K562 treated with DMSO at 1 percent for 24 hours (cell line): ENCODE results near the gene PAGE1. TPM values are rescaled to one million over a fixed set of nuclear protein-coding genes. Genes with fewer than 3 reads are reported as not detected.

Experiments used
- total RNA-seq: library from RNA; unstranded; fragments of 300-600 nt; gene quantifications from 2 replicates; pipeline ENCODE4 v1.2.3, GENCODE V29; 2022; ENCODE audit warnings: low read depth; ENCODE audit not compliant: insufficient read depth

PAGE1 gene, protein sequence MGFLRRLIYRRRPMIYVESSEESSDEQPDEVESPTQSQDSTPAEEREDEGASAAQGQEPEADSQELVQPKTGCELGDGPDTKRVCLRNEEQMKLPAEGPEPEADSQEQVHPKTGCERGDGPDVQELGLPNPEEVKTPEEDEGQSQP
- total RNA-seq: 60.6 and 61.3 TPM in 2 replicates

DNA sequence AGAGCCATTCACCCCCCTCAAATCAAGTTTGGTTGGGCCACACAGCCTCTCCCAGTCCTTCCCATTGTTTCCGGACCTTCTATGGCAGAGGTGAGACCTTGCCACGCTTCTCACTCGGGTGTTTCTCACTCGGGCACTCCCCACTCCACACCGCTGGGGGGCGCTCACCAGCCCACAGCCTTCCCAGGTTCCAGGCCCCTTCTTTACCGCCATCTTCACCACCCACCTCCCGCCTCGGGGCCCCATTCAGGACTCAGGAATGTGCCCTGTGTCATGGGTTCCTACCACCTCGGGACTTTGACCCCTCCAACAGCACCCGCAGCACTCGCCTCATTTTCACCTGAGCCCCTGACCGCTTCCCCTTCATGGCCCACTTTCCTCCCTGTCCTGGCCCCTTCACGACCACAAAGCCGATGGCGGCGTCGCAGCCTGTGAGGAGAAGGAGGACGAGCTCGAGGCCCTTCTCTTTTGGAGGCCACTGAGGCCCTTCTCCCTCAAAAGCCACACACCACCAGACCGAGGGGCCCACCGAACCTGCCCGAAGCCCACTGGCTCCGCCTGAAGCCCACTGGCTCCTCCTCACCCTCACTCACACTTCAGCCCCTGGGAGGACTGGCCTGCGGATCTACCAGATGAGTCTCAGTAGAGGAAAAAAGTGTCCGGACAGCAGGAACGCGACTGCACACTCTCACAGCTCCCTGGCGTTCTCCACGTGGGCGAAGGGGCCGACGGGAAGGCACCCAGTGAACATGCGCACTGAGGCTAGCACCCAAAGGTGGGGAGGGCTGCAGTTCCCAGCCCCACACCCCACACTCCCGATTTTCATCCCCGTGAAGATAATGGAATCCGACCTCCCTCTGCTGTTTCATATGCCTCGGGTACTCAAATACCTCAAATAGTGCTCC, at the start of gene PAGE1:
TSS of gene PAGE1 (minus strand) at position 709 of the 905 bp plus-strand sequence. CDS start 1,214 bp downstream, outside the sequence.

Other genes with a start within 250 kb of the PAGE1 start
- gene GAGE12C, start 163.8 kb downstream of the PAGE1 start, total RNA-seq: not detected in 2 replicates
- gene GAGE12D, start 154.3 kb downstream of the PAGE1 start, total RNA-seq: not detected in 2 replicates
- not detected in 2 replicates for gene GAGE12E, start 144.7 kb downstream of the PAGE1 start, total RNA-seq
- not detected in 2 replicates for gene GAGE12F, start 135.1 kb downstream of the PAGE1 start, total RNA-seq
- gene GAGE12G, start 125.6 kb downstream of the PAGE1 start, total RNA-seq: not detected in 2 replicates
- gene GAGE12H, start 116.0 kb downstream of the PAGE1 start, total RNA-seq: not detected in 2 replicates
- 11.0 and 11.8 TPM in 2 replicates for gene GAGE2A, start 106.5 kb downstream of the PAGE1 start, total RNA-seq
- 13.5 TPM in 2 replicates for gene GAGE1, start 97.0 kb downstream of the PAGE1 start, total RNA-seq
- 14.9 and 17.9 TPM in 2 replicates for gene PAGE4, start 133.3 kb upstream of the PAGE1 start, total RNA-seq
- gene USP27X, start 183.5 kb upstream of the PAGE1 start, total RNA-seq: 3.3 and 4.4 TPM in 2 replicates
- 5.1 and 10.0 TPM in 2 replicates for gene CLCN5, start 226.6 kb upstream of the PAGE1 start, total RNA-seq